Activated CD8-positive, alpha-beta memory T cell treated with anti-CD3 and anti-CD28 coated beads, Interleukin-2, amount 50 U/mL, for 24 hours (primary cell): ENCODE data around the gene ADAMTSL3.
"Not testable (repeated sequence)": the region's sequence is repeated elsewhere in the genome, so short reads cannot be mapped to it uniquely, and the experiment has no call there.

Experiments used
- DNase-seq: peaks from one replicate; pipeline ENCODE4 v3.0.0-alpha.2; 2020; ENCODE audit errors: extremely low read depth

The ADAMTSL3 gene

DNA sequence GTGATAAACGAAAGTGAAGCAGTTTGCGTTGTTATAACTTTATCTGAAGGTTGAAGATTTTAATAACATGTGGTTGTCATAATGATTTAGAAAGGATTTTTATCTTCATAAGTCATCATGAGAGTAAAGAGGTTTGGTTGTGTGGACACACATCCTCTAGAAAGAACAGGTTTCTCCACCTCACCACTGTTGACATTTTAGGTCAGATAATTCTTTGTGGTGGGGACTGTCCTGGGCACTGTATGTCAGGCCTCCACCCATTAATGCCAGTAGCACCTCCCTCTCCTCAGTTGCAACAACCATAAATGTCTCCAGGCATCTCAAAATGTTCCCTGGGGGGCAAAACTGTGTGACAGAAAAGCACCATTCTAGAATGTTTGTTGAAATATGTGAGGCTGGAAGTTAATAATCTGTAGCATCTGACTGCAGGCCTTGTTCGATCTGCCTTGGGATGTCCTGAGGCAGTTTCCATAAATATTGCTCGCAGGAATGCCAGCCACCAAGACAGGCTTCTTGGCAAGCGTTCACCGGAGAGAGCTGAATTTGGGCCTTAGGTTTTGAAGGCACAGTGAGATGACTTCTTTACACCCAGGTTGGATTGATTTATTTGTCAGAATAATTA is 100.1 kb downstream of the ADAMTSL3 start:
- DNase-seq: no peak

DNA sequence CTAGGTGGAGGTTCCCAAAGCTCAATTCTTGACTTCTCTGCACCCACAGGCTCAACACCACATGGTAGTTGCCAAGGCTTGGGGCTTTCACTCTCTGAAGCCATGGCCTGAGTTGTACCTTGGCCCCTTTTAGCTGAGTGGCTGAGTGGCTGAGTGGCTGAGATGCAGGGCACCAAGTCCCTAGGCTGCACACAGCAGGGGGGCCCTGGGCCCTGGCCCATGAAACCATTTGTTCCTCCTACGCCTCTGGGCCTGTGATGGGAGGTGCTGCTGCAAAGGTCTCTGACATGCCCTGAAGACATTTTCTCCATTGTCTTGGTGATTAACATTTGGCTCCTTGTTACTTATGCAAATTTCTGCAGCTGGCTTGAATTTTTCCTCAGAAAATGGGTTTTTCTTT is 103.4 kb downstream of the ADAMTSL3 start:
- not testable (repeated sequence) for DNase-seq

GRCh38 chr15:83762367-83762766 is 108.4 kb downstream of the ADAMTSL3 start:
- no peak for DNase-seq

- DNase-seq: no peak
Observed at GRCh38 chr15:83764201-83764838, 110.4 kb downstream of the ADAMTSL3 start.

- no peak for DNase-seq
Observed at GRCh38 chr15:83766339-83766738, 112.4 kb downstream of the ADAMTSL3 start.

DNA sequence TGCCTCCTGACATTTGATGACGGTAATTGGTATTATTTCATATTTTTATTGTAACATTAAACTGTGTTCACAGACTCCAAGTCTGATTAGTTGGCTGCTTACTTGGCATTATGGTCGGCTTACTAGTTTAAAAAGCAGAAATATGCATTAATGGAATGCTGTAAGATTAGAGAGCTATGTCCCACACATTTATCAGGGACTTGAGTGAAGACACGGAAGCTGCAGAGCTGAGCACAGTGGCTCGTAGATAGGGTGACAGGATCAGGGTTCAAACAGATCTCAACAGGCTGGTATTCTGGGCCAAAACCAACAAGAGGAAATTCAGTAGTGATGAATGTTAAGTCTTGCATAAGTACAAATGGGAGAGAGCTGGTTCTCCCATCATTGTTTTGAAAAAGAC is 113.8 kb downstream of the ADAMTSL3 start:
- DNase-seq: no peak

DNA sequence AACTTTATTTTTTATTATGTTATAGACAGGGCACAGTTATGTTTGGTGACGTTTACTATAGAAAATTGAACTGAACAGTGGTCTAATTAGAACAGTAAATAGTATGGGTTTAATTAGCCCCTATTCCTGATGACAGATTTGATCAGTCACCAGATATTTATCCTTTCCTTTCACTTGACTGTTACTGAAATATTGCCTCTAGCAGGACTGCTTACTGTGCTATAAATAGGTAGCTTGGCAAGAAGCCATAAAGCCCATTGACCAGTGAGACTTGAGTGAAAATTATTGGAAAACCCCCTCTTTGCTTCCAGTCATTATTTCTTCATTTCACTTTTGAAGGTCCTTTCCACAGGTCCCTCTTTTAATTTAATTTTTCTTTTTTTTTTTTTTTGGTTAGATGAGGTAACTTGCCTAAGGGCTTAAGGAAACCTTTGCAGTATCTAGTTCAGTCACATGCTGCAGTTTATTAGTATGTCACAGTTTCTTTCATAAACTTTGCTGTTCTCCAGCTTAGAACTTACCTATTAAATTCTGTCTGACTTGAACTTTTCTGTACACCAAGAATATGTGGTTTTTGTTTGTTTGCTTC is 115.6 kb downstream of the ADAMTSL3 start:
- DNase-seq: no peak

DNA sequence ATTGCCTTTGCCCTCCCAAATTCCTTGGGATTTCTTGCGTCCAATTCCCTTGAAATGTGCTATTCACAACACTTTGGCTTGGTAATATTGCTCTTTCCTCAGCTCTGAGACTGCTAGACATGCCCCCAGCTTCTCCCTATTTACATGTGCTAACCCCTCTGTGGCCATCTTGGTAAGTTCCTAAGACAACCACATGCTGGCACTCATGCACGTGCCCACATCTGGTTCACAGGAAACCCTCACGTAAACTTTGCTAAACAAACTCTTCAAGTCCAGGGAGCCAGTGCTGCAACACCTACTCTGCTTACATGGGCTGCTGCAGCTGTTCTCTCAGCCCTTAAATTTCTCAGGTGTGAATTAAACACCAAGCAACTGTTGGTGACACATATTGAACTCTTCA is 121.8 kb downstream of the ADAMTSL3 start:
- no peak for DNase-seq

GRCh38 chr15:83776986-83777385 is 123.1 kb downstream of the ADAMTSL3 start:
- no peak for DNase-seq

GRCh38 chr15:83783227-83783626 is 129.3 kb downstream of the ADAMTSL3 start:
- no peak for DNase-seq

- DNase-seq: no peak
Observed at GRCh38 chr15:83784975-83785374, 131.1 kb downstream of the ADAMTSL3 start.

- no peak for DNase-seq
Observed at GRCh38 chr15:83786336-83786735, 132.4 kb downstream of the ADAMTSL3 start.

DNA sequence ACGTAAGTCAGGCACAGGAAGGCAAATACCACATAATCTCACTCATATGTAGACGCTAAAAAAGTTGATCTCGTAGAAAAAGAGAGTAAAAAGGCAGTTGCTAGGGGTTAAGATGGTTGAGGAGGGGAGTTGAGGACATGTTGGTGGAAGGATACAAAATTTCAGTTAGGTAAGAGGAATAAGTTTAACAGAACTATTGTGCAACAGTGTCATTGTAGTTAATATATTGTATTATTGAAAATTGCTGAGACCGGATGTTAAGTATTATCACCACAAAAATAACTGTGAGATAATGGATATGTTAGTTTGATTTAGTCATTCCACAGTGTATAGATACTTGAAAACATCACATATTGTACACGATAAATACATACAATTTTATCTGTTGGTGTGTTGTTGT is 139.1 kb downstream of the ADAMTSL3 start:
- DNase-seq: no peak

GRCh38 chr15:83794209-83794608 is 140.3 kb downstream of the ADAMTSL3 start:
- no peak for DNase-seq

- no peak for DNase-seq
Observed at GRCh38 chr15:83809345-83809744, 155.4 kb downstream of the ADAMTSL3 start.

- DNase-seq: no peak
Observed at GRCh38 chr15:83810110-83810509, 156.2 kb downstream of the ADAMTSL3 start.

DNA sequence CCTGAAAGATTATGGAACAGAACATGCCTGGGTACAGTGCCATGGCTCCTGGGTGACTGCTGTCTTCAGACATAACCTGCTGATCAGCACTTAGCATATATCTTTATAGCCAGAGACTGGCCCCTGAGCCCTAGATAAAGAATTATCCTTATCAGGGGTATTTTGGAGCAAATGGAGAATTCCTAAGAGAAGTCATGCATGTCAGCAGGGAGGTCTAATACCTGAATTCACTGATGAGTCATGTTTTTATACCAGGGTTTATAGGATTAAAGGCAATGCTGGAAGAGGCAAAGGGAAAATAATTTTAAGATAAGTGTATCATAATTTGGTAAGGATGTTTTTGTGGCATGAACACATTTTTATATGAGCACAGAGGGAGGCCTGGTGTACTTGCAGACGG is 159.8 kb downstream of the ADAMTSL3 start:
- no peak for DNase-seq

DNA sequence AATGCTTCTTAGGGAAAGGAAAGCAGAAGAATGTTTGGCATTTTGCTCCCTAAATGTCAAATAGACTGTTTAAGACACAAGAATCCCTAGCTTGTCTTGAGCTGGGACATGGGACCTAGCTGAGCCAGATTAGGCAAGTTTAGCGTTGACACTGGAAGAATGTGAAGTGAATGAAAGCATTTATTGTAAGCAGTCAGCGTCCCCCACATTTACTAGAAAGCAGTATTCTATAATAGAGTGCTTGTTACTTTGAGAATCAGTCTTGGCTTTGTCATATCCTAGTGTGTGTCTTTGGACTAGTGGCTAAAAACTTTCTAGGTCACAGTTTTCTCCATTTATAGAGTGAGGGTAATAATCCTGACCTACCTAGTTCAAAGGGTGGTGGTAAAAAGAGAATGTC is 161.6 kb downstream of the ADAMTSL3 start:
- no peak for DNase-seq

DNA sequence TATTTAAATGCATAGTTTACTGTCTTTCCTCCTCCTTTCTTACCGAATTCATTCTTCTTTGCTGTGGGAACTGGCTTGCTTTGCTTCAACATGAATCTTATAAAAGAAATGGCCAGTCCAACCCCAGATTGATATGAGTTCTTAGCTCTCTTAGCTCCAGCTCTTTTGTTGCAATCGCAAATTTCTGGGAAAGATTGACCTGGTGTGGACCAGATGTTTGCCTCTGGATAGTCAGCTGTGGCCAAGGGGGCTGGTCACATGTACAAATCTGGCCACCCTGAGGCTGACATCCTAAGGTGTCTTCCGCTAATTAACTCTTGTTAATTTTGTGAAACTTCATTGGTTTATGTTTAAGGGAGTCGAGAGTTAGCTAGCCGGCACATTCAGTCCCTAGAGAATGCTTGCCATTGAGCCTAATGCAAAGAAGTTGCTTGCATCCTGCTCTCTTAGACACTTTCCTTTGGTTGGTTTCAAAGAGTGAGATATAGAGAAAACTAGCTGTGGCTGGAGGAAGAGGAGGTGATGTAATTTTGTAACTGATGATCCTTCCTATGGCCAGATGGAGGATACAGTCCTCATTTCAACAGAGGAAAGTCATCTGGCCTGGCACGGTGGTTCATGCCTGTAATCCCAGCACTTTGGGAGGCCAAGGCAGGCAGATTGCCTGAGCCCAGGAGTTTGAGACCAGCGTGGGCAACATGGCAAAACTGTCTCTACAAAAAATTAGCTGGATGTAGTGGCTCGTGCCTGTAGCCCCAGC is 162.4 kb downstream of the ADAMTSL3 start:
- no peak for DNase-seq

DNA sequence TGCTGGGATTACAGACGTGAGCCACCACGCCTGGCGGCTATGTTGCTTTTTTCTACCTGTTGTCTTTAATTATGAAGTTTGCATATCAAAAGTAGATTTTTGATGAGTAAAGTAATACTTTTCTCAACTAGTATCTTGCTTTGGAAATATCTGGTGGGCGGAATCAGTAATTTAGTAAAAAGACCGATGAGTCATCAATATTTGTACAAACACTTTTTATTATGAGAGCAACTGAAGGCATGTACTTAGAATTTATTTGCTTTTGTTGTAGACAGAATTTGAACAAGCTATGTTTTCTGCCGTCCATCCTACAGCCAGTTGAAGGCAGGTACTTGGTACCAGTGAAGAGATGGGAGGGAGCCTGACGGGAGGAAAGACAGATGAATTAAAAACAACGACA is 164.7 kb downstream of the ADAMTSL3 start:
- no peak for DNase-seq

GRCh38 chr15:83830381-83830780 is 176.5 kb downstream of the ADAMTSL3 start:
- DNase-seq: no peak

- DNase-seq: no peak
Observed at GRCh38 chr15:83833569-83833968, 179.6 kb downstream of the ADAMTSL3 start.

DNA sequence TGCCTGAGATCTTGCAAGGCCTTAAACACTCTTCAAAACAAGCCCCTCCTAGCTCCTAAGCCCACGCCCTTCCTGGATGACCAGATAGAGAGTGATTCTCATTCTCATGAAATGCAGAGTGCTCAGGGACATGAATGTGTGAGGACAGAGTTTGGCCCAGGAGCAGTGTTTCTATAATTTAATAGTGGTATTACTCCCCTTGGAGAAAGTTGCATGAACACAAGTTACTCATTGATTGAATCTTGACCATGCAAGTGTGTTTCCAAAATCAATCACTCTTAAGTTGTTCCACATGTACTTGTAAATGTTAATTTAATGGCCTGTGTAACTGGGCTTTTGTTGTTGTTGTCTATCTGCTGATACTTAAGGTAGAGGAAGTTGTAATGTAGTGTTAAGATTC is 181.6 kb downstream of the ADAMTSL3 start:
- no peak for DNase-seq
